IMR-90 (cell line): ENCODE measurements around the gene STAP2. TPM values are rescaled to one million over a fixed set of nuclear protein-coding genes. Genes with fewer than 3 reads are reported as not detected.

ENCODE experiments used
- ATAC-seq: fragments of 200-7000 bp; cut with Tn5 transposase; 2 replicates; pipeline ENCODE4 v1.9.1; 2020; ENCODE audit warnings: low read depth, mild to moderate bottlenecking, moderate library complexity
- BruUV-seq: library from RNA; stranded (reverse); fragments of 400-500 nt; replicated peaks from 2 replicates; lab custom pipeline; 2021; lab: Mats Ljungman, UMichigan
- CTCF ChIA-PET: fragments of 300-600 bp; formaldehyde crosslinking; extraction: SDS; loops from one replicate; lab custom pipeline; 2021; ENCODE audit warnings: antibody characterized with exemption; lab: Yijun Ruan, JAX
- POLR2A ChIA-PET: fragments of 300-600 bp; sonication (Branson Sonifier 250); formaldehyde crosslinking; loops from one replicate; lab custom pipeline; 2022; ENCODE audit warnings: antibody characterized with exemption; ENCODE audit not compliant: unreplicated experiment; lab: Charles Lee
- DNase-seq: peaks from one replicate; pipeline ENCODE4 v3.0.0; 2013
- H2AFZ ChIP-seq: replicated peaks from 2 replicates; pipeline ENCODE3; 2013; ENCODE audit warnings: low read length, mild to moderate bottlenecking; ENCODE audit not compliant: poor library complexity
- H2AK5ac ChIP-seq: 2 replicates; pipeline ENCODE4 v1.6.1; 2013; ENCODE audit warnings: low read depth, low read length, inconsistent platforms
- H2AK9ac ChIP-seq: replicated peaks from 2 replicates; pipeline ENCODE3; 2013; ENCODE audit warnings: mild to moderate bottlenecking, low read depth, low read length, moderate library complexity; ENCODE audit not compliant: poor library complexity
- H2BK120ac ChIP-seq: 2 replicates; pipeline ENCODE4 v1.6.1; 2013; ENCODE audit warnings: low read depth, low read length, inconsistent platforms
- H2BK15ac ChIP-seq: 3 replicates; pipeline ENCODE4 v1.6.1; 2013; ENCODE audit warnings: low read depth, low read length, inconsistent platforms
- H2BK20ac ChIP-seq: 2 replicates; pipeline ENCODE4 v1.6.1; 2013; ENCODE audit warnings: low read depth, mild to moderate bottlenecking, inconsistent platforms, low read length, moderate library complexity
- H2BK5ac ChIP-seq: 2 replicates; pipeline ENCODE4 v1.6.1; 2013; ENCODE audit warnings: mild to moderate bottlenecking, low read depth, low read length, inconsistent platforms; ENCODE audit not compliant: poor library complexity, severe bottlenecking
- H3K14ac ChIP-seq: replicated peaks from 2 replicates; pipeline ENCODE4 v1.6.1; 2013; ENCODE audit warnings: low read depth, low read length, inconsistent platforms
- H3K18ac ChIP-seq: 2 replicates; pipeline ENCODE4 v1.6.1; 2013; ENCODE audit warnings: low read depth, low read length, control low read depth
- H3K23ac ChIP-seq: 2 replicates; pipeline ENCODE4 v1.6.1; 2013; ENCODE audit warnings: low read depth, low read length, inconsistent platforms
- H3K27ac ChIP-seq: 2 replicates; pipeline ENCODE4 v1.5.1; 2013; ENCODE audit warnings: mild to moderate bottlenecking, control low read depth, low read length; ENCODE audit not compliant: insufficient read depth
- H3K27me3 ChIP-seq: 2 replicates; pipeline ENCODE4 v1.6.1; 2013; ENCODE audit warnings: low read length; ENCODE audit not compliant: control insufficient read depth, insufficient read depth
- H3K36me3 ChIP-seq: 2 replicates; pipeline ENCODE4 v1.6.1; 2013; ENCODE audit warnings: low read length, mixed read lengths; ENCODE audit not compliant: control insufficient read depth, insufficient read depth
- H3K4ac ChIP-seq: 2 replicates; pipeline ENCODE4 v1.6.1; 2013; ENCODE audit warnings: low read depth, low read length, inconsistent platforms
- H3K4me1 ChIP-seq: 2 replicates; pipeline ENCODE4 v1.6.1; 2013; ENCODE audit warnings: low read length, mixed read lengths; ENCODE audit not compliant: control insufficient read depth, insufficient read depth
- H3K4me2 ChIP-seq: 2 replicates; pipeline ENCODE4 v1.6.1; 2013; ENCODE audit warnings: low read depth, mild to moderate bottlenecking, control low read depth, low read length, moderate library complexity
- H3K4me3 ChIP-seq: 2 replicates; pipeline ENCODE4 v1.5.1; 2013; ENCODE audit warnings: low read depth, mild to moderate bottlenecking, control low read depth, low read length, moderate library complexity; ENCODE audit not compliant: insufficient read depth
- H3K56ac ChIP-seq: 2 replicates; pipeline ENCODE4 v1.6.1; 2013; ENCODE audit warnings: low read length, inconsistent platforms; ENCODE audit not compliant: insufficient read depth; ENCODE audit errors: extremely low read depth
- H3K79me1 ChIP-seq, 2 experiments: 2 replicates each; pipeline ENCODE4 v1.6.1; 2013; ENCODE audit warnings: low read length in 2 of 2, inconsistent platforms in 1 of 2, low read depth in 1 of 2
- H3K9ac ChIP-seq: 2 replicates; pipeline ENCODE4 v1.6.1; 2013; ENCODE audit warnings: low read depth, low read length, control low read depth
- H3K9me1 ChIP-seq: 2 replicates; pipeline ENCODE4 v1.6.1; 2013; ENCODE audit warnings: low read length, inconsistent platforms; ENCODE audit not compliant: insufficient read depth
- H3K9me3 ChIP-seq: 2 replicates; pipeline ENCODE4 v1.6.1; 2013; ENCODE audit warnings: low read length; ENCODE audit not compliant: control insufficient read depth, insufficient read depth
- H4K20me1 ChIP-seq: 2 replicates; pipeline ENCODE4 v1.6.1; 2013; ENCODE audit warnings: low read length, inconsistent platforms; ENCODE audit not compliant: insufficient read depth
- H4K5ac ChIP-seq: 2 replicates; pipeline ENCODE4 v1.6.1; 2013; ENCODE audit warnings: mild to moderate bottlenecking, low read depth, low read length, control low read depth
- H4K8ac ChIP-seq, 2 experiments: 2 replicates each; pipeline ENCODE4 v1.6.1; 2013; ENCODE audit warnings: low read depth in 2 of 2, low read length in 2 of 2, control low read depth in 1 of 2, inconsistent platforms in 1 of 2
- H4K91ac ChIP-seq: 2 replicates; pipeline ENCODE4 v1.6.1; 2013; ENCODE audit warnings: low read depth, low read length, inconsistent platforms; ENCODE audit not compliant: insufficient read depth
- BHLHE40 ChIP-seq: fragments of 150-350 bp; IDR thresholded peaks from 2 replicates; pipeline ENCODE4 v1.6.1; 2016; ENCODE audit warnings: mild to moderate bottlenecking, low read depth, low read length
- CEBPB ChIP-seq: IDR thresholded peaks from 2 replicates; pipeline ENCODE4 v1.6.1; 2012; ENCODE audit warnings: low read depth, low read length, improper control_type of control experiment
- FOS ChIP-seq: fragments of 150-350 bp; IDR thresholded peaks from 2 replicates; pipeline ENCODE4 v1.6.1; 2016; ENCODE audit warnings: low read depth, low read length
- MAZ ChIP-seq: IDR thresholded peaks from 2 replicates; pipeline ENCODE4 v1.6.1; 2012; ENCODE audit warnings: low read depth, mild to moderate bottlenecking, low read length, improper control_type of control experiment, moderate library complexity, borderline replicate concordance
- NFE2L2 ChIP-seq: fragments of 150-350 bp; IDR thresholded peaks from 2 replicates; pipeline ENCODE4 v1.6.1; 2016; ENCODE audit warnings: low read depth, mild to moderate bottlenecking, low read length
- RFX5 ChIP-seq: IDR thresholded peaks from 2 replicates; pipeline ENCODE4 v1.8.0; 2012; ENCODE audit warnings: low read depth, mild to moderate bottlenecking, low read length, moderate library complexity
- WGBS, 2 experiments: methylation state at CpG; one replicate each; pipeline versions ENCODE4 v1.1.5 to v1.1.7; 2013; ENCODE audit warnings: missing lambda C conversion rate in 2 of 2; ENCODE audit not compliant: insufficient read length in 1 of 2; ENCODE audit errors: extremely low coverage in 2 of 2; 5-methylcytosine and 5-hydroxymethylcytosine counted together
- dilution Hi-C: fragments of 300-500 bp; cut with HindIII; formaldehyde crosslinking; loops from one replicate; pipeline ENCODE4 v1.14.3; 2018; ENCODE audit warnings: low sequenced_read_pairs; ENCODE audit not compliant: unreplicated experiment
- in situ Hi-C: fragments of 300-500 bp; cut with MboI; formaldehyde crosslinking; loops from 3 replicates; pipeline ENCODE4 v1.14.3; 2019; ENCODE audit warnings: low sequenced_read_pairs, inconsistent platforms, mixed read lengths
- intact Hi-C: fragments of 100-400 bp; cut with micrococcal nuclease; formaldehyde crosslinking; loops from 2 replicates; pipeline ENCODE4 v1.10.0; 2022
- polyA plus RNA-seq, 3 experiments: library from polyadenylated mRNA; depleted of rRNA; stranded (reverse); fragments of >200 nt; gene quantifications; 2 replicates each; pipeline ENCODE4 v1.2.3, GENCODE V29; 2012; ENCODE audit warnings: low replicate concordance in 1 of 3
- total RNA-seq: library from RNA; depleted of rRNA; stranded (reverse); fragments of >200 nt; gene quantifications from 2 replicates; pipeline ENCODE4 v1.2.3, GENCODE V29; 2012
- TF ChIP-seq, protein P1 (sequence below): conservative IDR thresholded peaks from 2 replicates; pipeline ENCODE4 v1.5.1; 2012; ENCODE audit warnings: mild to moderate bottlenecking, low read depth, low read length, improper control_type of control experiment

The STAP2 gene
- total and polyA plus RNA-seq, 2 of the 4 experiments (the other 2 are of a cell fraction), result 1.3 to 3.4 TPM

GRCh38 chr19:4367781-4368127 lies 29.1 kb upstream of the STAP2 start:
- ChIA-PET CTCF (no interaction called here), POLR2A (no interaction called here)
- peaks cover 35% of the 10 kb centered on the region for H4K20me1 ChIP-seq
- H3K4me1 ChIP-seq, result peaks cover 18% of the 10 kb centered on the region
- H3K9me1 ChIP-seq, result peaks cover 21% of the 10 kb centered on the region
- intact Hi-C loops, result no loop called here
- no peak overlapping the region for H3K4me3 ChIP-seq
- H3K9ac ChIP-seq, result no peak overlapping the region
- H2AFZ ChIP-seq, result no peak overlapping the region
- H2AK5ac ChIP-seq, result no peak overlapping the region
- H3K18ac ChIP-seq, result no peak overlapping the region
- in situ Hi-C loops, result no loop called here
- H3K4me2 ChIP-seq, result no peak overlapping the region
- H3K36me3 ChIP-seq, result peaks cover 42% of the 10 kb centered on the region
- 93% methylated on average over 11 of the region's 13 CpGs; no CpG with 5 or more reads in 1 of the 2 experiments for WGBS, 2 experiments
- H2BK120ac ChIP-seq, result no peak overlapping the region
- no peak for TF ChIP-seq RFX5
- no peak for TF ChIP-seq BHLHE40
- TF ChIP-seq NFE2L2, result no peak
- TF ChIP-seq, protein P1, sequence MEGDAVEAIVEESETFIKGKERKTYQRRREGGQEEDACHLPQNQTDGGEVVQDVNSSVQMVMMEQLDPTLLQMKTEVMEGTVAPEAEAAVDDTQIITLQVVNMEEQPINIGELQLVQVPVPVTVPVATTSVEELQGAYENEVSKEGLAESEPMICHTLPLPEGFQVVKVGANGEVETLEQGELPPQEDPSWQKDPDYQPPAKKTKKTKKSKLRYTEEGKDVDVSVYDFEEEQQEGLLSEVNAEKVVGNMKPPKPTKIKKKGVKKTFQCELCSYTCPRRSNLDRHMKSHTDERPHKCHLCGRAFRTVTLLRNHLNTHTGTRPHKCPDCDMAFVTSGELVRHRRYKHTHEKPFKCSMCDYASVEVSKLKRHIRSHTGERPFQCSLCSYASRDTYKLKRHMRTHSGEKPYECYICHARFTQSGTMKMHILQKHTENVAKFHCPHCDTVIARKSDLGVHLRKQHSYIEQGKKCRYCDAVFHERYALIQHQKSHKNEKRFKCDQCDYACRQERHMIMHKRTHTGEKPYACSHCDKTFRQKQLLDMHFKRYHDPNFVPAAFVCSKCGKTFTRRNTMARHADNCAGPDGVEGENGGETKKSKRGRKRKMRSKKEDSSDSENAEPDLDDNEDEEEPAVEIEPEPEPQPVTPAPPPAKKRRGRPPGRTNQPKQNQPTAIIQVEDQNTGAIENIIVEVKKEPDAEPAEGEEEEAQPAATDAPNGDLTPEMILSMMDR, result no peak
- no peak for TF ChIP-seq CEBPB
- TF ChIP-seq FOS, result no peak
- TF ChIP-seq MAZ, result no peak
- H3K23ac ChIP-seq, result no peak overlapping the region
- no peak for ATAC-seq
- no peak overlapping the region for H2BK20ac ChIP-seq
- H3K56ac ChIP-seq, result no peak overlapping the region
- peak overlapping the region; percentile 27; the same call in 1 of the 2 replicates for H3K4ac ChIP-seq
- H4K5ac ChIP-seq, result no peak overlapping the region
- peak overlapping the region; percentile 27 for H2BK5ac ChIP-seq
- H3K14ac ChIP-seq, result no peak overlapping the region
- DNase-seq, result no peak
- H3K9me3 ChIP-seq, result no peaks in the 10 kb centered on the region
- H2AK9ac ChIP-seq, result peak overlapping the region; percentile 62
- peaks cover 16 to 80% of the 10 kb centered on the region in 2 experiments for H3K79me1 ChIP-seq
- dilution Hi-C loops, result no loop called here
- no peak overlapping the region for H4K91ac ChIP-seq
- H3K27me3 ChIP-seq, result no peaks in the 10 kb centered on the region
- BruUV-seq, result no TSS peak
- H2BK15ac ChIP-seq, result no peak overlapping the region
- H4K8ac ChIP-seq, result no peak overlapping the region
- no peak overlapping the region for H3K27ac ChIP-seq
